Measurements from ENCODE around the gene TBL1X. TPM values are rescaled to one million over a fixed set of nuclear protein-coding genes. Genes with fewer than 3 reads are reported as not detected.
A peak's percentile ranks its signal among the peaks of the same experiment; 100 is the strongest.
"Not testable (repeated sequence)": the region's sequence is repeated elsewhere in the genome, so short reads cannot be mapped to it uniquely, and the experiment has no call there.

Gene TBL1X
- total RNA-seq, 1 donor from 2014 or later: 49.8 TPM

GRCh38 chrX:9459186-9459748 lies 5.6 kb upstream of the TBL1X start:
- DNase-seq (ENCODE audit: low read depth): no peak

- DNase-seq (ENCODE audit: low read depth): no peak
Measured at GRCh38 chrX:9461087-9461486, 3.8 kb upstream of the TBL1X start.

GRCh38 chrX:9462456-9462855 lies 2.4 kb upstream of the TBL1X start:
- DNase-seq (ENCODE audit: low read depth): no peak

GRCh38 chrX:9465380-9466123 lies 694 bp downstream of the TBL1X start:
- DNase-seq (ENCODE audit: low read depth): no peak

- DNase-seq (ENCODE audit: low read depth): no peak
Measured at GRCh38 chrX:9466124-9466495, 1.3 kb downstream of the TBL1X start.

- DNase-seq (ENCODE audit: low read depth): peak; percentile 8
Measured at GRCh38 chrX:9466736-9467135, 1.9 kb downstream of the TBL1X start.

- DNase-seq (ENCODE audit: low read depth): peak; percentile 47
Measured at GRCh38 chrX:9467146-9467545, 2.3 kb downstream of the TBL1X start.

GRCh38 chrX:9467751-9468150 lies 2.9 kb downstream of the TBL1X start:
- no peak for DNase-seq (ENCODE audit: low read depth)

GRCh38 chrX:9471571-9471985 lies 6.7 kb downstream of the TBL1X start:
- DNase-seq (ENCODE audit: low read depth): peak; percentile 51

- no peak for DNase-seq (ENCODE audit: low read depth)
Measured at GRCh38 chrX:9473708-9474107, 8.8 kb downstream of the TBL1X start.

GRCh38 chrX:9475417-9475816 lies 10.6 kb downstream of the TBL1X start:
- not testable (repeated sequence) for DNase-seq (ENCODE audit: low read depth)

- no peak for DNase-seq (ENCODE audit: low read depth)
Measured at GRCh38 chrX:9475984-9476383, 11.1 kb downstream of the TBL1X start.

- DNase-seq (ENCODE audit: low read depth): no peak
Measured at GRCh38 chrX:9476810-9477575, 12.1 kb downstream of the TBL1X start.

- peak; percentile 59 for DNase-seq (ENCODE audit: low read depth)
Measured at GRCh38 chrX:9482408-9482807, 17.6 kb downstream of the TBL1X start.

GRCh38 chrX:9482837-9483236 lies 18.0 kb downstream of the TBL1X start:
- DNase-seq (ENCODE audit: low read depth): no peak

- DNase-seq (ENCODE audit: low read depth): no peak
Measured at GRCh38 chrX:9483376-9483775, 18.5 kb downstream of the TBL1X start.

- no peak for DNase-seq (ENCODE audit: low read depth)
Measured at GRCh38 chrX:9486786-9487387, 22.0 kb downstream of the TBL1X start.

- DNase-seq (ENCODE audit: low read depth): no peak
Measured at GRCh38 chrX:9488586-9488985, 23.7 kb downstream of the TBL1X start.

- DNase-seq (ENCODE audit: low read depth): no peak
Measured at GRCh38 chrX:9489234-9489633, 24.4 kb downstream of the TBL1X start.

GRCh38 chrX:9492901-9493300 lies 28.0 kb downstream of the TBL1X start:
- DNase-seq (ENCODE audit: low read depth): no peak

- no peak for DNase-seq (ENCODE audit: low read depth)
Measured at GRCh38 chrX:9493936-9494335, 29.1 kb downstream of the TBL1X start.

GRCh38 chrX:9494771-9495170 lies 29.9 kb downstream of the TBL1X start:
- no peak for DNase-seq (ENCODE audit: low read depth)

GRCh38 chrX:9495496-9495895 lies 30.6 kb downstream of the TBL1X start:
- DNase-seq (ENCODE audit: low read depth): no peak
